Neural cell (in vitro differentiated cells): ENCODE measurements around the gene WDR73. TPM values are rescaled to one million over a fixed set of nuclear protein-coding genes. Genes with fewer than 3 reads are reported as not detected.

ENCODE experiments used
- H2AFZ ChIP-seq: fragments of 200-600, 300-800 bp; sonication (generic), shearing (Covaris generic); 2 replicates; pipeline ENCODE4 v1.6.0; 2014; ENCODE audit warnings: low read depth, mild to moderate bottlenecking, antibody characterized with exemption, low read length, moderate library complexity
- H3F3A ChIP-seq: fragments of 200-600 bp; shearing (Covaris generic); 2 replicates; pipeline ENCODE4 v1.6.1; 2016; ENCODE audit warnings: mild to moderate bottlenecking, moderate library complexity, mixed read lengths, antibody characterized with exemption, low read length; ENCODE audit not compliant: insufficient read depth, poor library complexity, severe bottlenecking
- H3K27ac ChIP-seq: fragments of 200-600, 300-800 bp; sonication (generic), shearing (Covaris generic); 2 replicates; pipeline ENCODE4 v1.5.1; 2014; ENCODE audit warnings: mild to moderate bottlenecking, low read length, moderate library complexity
- H3K27me3 ChIP-seq: fragments of 300-800, 200-600 bp; sonication (generic), shearing (Covaris generic); 2 replicates; pipeline ENCODE4 v1.6.0; 2014; ENCODE audit warnings: mild to moderate bottlenecking, low read depth, low read length, moderate library complexity; ENCODE audit not compliant: insufficient read depth
- H3K36me3 ChIP-seq: fragments of 300-800, 200-600 bp; sonication (generic), shearing (Covaris generic); 2 replicates; pipeline ENCODE4 v1.5.1; 2014; ENCODE audit warnings: mild to moderate bottlenecking, antibody characterized with exemption, low read length, moderate library complexity; ENCODE audit not compliant: insufficient read depth
- H3K4me2 ChIP-seq: fragments of 300-800, 200-600 bp; sonication (generic), shearing (Covaris generic); 2 replicates; pipeline ENCODE4 v1.6.0; 2014; ENCODE audit warnings: mild to moderate bottlenecking, low read length
- H3K4me3 ChIP-seq: fragments of 300-800, 200-600 bp; sonication (generic), shearing (Covaris generic); 2 replicates; pipeline ENCODE4 v1.5.1; 2014; ENCODE audit warnings: mild to moderate bottlenecking, low read length, moderate library complexity
- H3K79me2 ChIP-seq: fragments of 200-600 bp; shearing (Covaris generic); replicated peaks from 2 replicates; pipeline ENCODE4 v1.6.0; 2014; ENCODE audit warnings: mild to moderate bottlenecking, low read length, moderate library complexity; ENCODE audit not compliant: insufficient read depth
- H3K9ac ChIP-seq: fragments of 300-800, 200-600 bp; sonication (generic), shearing (Covaris generic); 2 replicates; pipeline ENCODE4 v1.6.1; 2016; ENCODE audit warnings: mild to moderate bottlenecking, low read length, mixed read lengths
- H3K9me2 ChIP-seq: fragments of 200-600 bp; shearing (Covaris generic); 2 replicates; pipeline ENCODE4 v1.6.1; 2016; ENCODE audit warnings: mild to moderate bottlenecking, low read length, mixed read lengths; ENCODE audit not compliant: insufficient read depth
- H3K9me3 ChIP-seq: fragments of 200-600, 300-800 bp; sonication (generic), shearing (Covaris generic); 2 replicates; pipeline ENCODE4 v1.6.1; 2016; ENCODE audit warnings: mild to moderate bottlenecking, mixed run types, low read length, moderate library complexity, mixed read lengths
- H4K20me1 ChIP-seq: fragments of 200-600 bp; shearing (Covaris generic); 2 replicates; pipeline ENCODE4 v1.6.1; 2016; ENCODE audit warnings: mild to moderate bottlenecking, mixed run types; ENCODE audit not compliant: insufficient read depth
- CTCF ChIP-seq: fragments of 450-650 bp; IDR thresholded peaks from 2 replicates; pipeline ENCODE4 v1.5.1; 2014; ENCODE audit warnings: antibody characterized with exemption, mild to moderate bottlenecking, moderate library complexity; ENCODE audit not compliant: poor library complexity, severe bottlenecking
- EP300 ChIP-seq: fragments of 450-650 bp; conservative IDR thresholded peaks from 2 replicates; pipeline ENCODE4 v1.6.1; 2014; ENCODE audit warnings: antibody characterized with exemption, mild to moderate bottlenecking, moderate library complexity; ENCODE audit not compliant: poor library complexity, severe bottlenecking
- EZH2 ChIP-seq: fragments of 200-600, 300-800 bp; shearing (Covaris generic), sonication (generic); IDR thresholded peaks from 2 replicates; pipeline ENCODE4 v1.6.1; 2014; ENCODE audit warnings: antibody characterized with exemption, low read length, borderline replicate concordance, mild to moderate bottlenecking; ENCODE audit not compliant: insufficient read depth, poor library complexity, severe bottlenecking
- MXI1 ChIP-seq: fragments of 450-650 bp; conservative IDR thresholded peaks from 2 replicates; pipeline ENCODE4 v1.6.1; 2014; ENCODE audit warnings: antibody characterized with exemption, mild to moderate bottlenecking; ENCODE audit not compliant: poor library complexity, severe bottlenecking
- POLR2AphosphoS5 ChIP-seq: IDR thresholded peaks from 2 replicates; pipeline ENCODE4 v1.6.1; 2012
- RAD21 ChIP-seq: fragments of 450-650 bp; conservative IDR thresholded peaks from 2 replicates; pipeline ENCODE4 v1.6.1; 2014; ENCODE audit warnings: antibody characterized with exemption, mild to moderate bottlenecking, moderate library complexity
- REST ChIP-seq: IDR thresholded peaks from 2 replicates; pipeline ENCODE4 v1.6.1; 2012; ENCODE audit warnings: borderline replicate concordance
- SMC3 ChIP-seq: fragments of 450-650 bp; conservative IDR thresholded peaks from 2 replicates; pipeline ENCODE4 v1.6.1; 2014; ENCODE audit warnings: antibody characterized with exemption, mild to moderate bottlenecking, moderate library complexity; ENCODE audit not compliant: poor library complexity
- TAF1 ChIP-seq: IDR thresholded peaks from 2 replicates; pipeline ENCODE4 v1.6.1; 2012; ENCODE audit warnings: low read depth
- polyA plus RNA-seq: library from polyadenylated mRNA; depleted of rRNA; stranded (reverse); fragments of >200 nt; gene quantifications from 2 replicates; pipeline ENCODE4 v1.2.3, GENCODE V29; 2014

Gene WDR73
- polyA plus RNA-seq, 1 donor from 2014 or later: 75.4 TPM

DNA sequence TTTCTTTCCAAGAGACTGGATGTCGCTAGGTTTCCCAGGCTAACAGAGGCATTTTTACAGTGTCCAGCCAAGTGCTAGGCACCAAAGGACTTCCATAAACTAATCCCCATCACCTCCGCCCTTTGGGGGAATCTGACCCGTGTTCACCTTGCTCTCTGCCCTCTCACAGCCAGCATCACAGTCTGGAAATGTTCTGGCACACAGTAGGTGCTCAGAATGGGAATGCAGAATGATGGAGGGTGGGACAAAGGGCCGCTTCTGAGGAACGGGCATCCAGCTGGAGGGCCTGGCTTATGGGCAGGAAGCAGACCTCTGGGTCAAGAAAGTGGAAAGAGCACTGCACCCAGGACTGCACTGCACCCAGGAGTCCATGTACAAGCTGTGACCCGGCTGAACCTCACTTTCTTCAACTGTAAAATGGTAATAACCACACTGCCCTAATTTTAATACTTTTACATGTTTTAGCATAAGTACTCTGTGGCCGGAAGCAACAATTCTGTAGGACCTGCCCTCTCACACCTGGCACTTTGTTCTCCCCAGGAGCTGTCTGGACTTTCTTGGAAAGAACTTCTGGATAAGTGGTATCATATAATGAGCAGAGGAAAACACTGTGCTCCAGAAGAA lies 4.8 kb upstream of the WDR73 start:
- no peaks in the 10 kb centered on the region for H3K27me3 ChIP-seq
- no peak overlapping the region for H3K4me2 ChIP-seq
- no peaks in the 10 kb centered on the region for H4K20me1 ChIP-seq
- no peaks in the 10 kb centered on the region for H3K9me2 ChIP-seq
- H3K79me2 ChIP-seq: no peaks in the 10 kb centered on the region
- H2AFZ ChIP-seq: no peak overlapping the region
- no peaks in the 10 kb centered on the region for H3F3A ChIP-seq
- H3K4me3 ChIP-seq: peak overlapping the region; percentile 62
- no peaks in the 10 kb centered on the region for H3K36me3 ChIP-seq
- TF ChIP-seq SMC3 (no peak), MXI1 (no peak), POLR2AphosphoS5 (no peak), TAF1 (no peak), REST (no peak), EP300 (no peak), RAD21 (no peak), EZH2 (no peak), CTCF (no peak)
- H3K27ac ChIP-seq: no peak overlapping the region
- no peaks in the 10 kb centered on the region for H3K9me3 ChIP-seq
- H3K9ac ChIP-seq: peak overlapping the region; percentile 31

- H3K9ac ChIP-seq: peak within 1 kb of the TSS; percentile 40
- peak within 1 kb of the TSS; percentile 62 for H3K4me3 ChIP-seq
- no peaks in the 10 kb centered on the region for H3K9me2 ChIP-seq
- H4K20me1 ChIP-seq: no peaks in the 10 kb centered on the region
- no peak within 1 kb of the TSS for H3K27ac ChIP-seq
- H3K9me3 ChIP-seq: no peaks in the 10 kb centered on the region
- H3K27me3 ChIP-seq: no peaks in the 10 kb centered on the region
- no peaks in the 10 kb centered on the region for H3K79me2 ChIP-seq
- H3F3A ChIP-seq: no peaks in the 10 kb centered on the region
- H3K4me2 ChIP-seq: no peak within 1 kb of the TSS
- H2AFZ ChIP-seq: no peak within 1 kb of the TSS
- no peaks in the 10 kb centered on the region for H3K36me3 ChIP-seq
- TF ChIP-seq POLR2AphosphoS5 (no peak), MXI1 (peak; percentile 18), CTCF (peak; percentile 59), SMC3 (peak; percentile 51), RAD21 (peak; percentile 31)
Measured at GRCh38 chr15:84658080-84658787, 4.2 kb upstream of the WDR73 start, which contains the start of gene NMB. TSS of gene NMB (minus strand) at chr15:84658199. CDS start at chr15:84658152, 47 bp downstream.
